NCI-H345 (cell line): ENCODE data around the gene PHPT1.
"Not testable (repeated sequence)": the region's sequence is repeated elsewhere in the genome, so short reads cannot be mapped to it uniquely, and the experiment has no call there.

Experiments used
- DNase-seq: peaks from one replicate; lab custom pipeline; 2025; lab: John Stamatoyannopoulos, UW

Gene PHPT1

GRCh38 chr9:136823136-136824046 lies 25.8 kb upstream of the PHPT1 start:
- no peak for DNase-seq

- DNase-seq, result no peak
These were observed 24.5 kb upstream of the PHPT1 start for GRCh38 chr9:136824496-136825225.

- DNase-seq, result no peak
These were observed 23.7 kb upstream of the PHPT1 start for GRCh38 chr9:136825295-136826187.

GRCh38 chr9:136826188-136826541 lies 23.0 kb upstream of the PHPT1 start:
- DNase-seq, result no peak

GRCh38 chr9:136826703-136827582 lies 22.3 kb upstream of the PHPT1 start:
- no peak for DNase-seq

- no peak for DNase-seq
These were observed 21.3 kb upstream of the PHPT1 start for GRCh38 chr9:136827794-136828473.

- DNase-seq, result no peak
These were observed 20.6 kb upstream of the PHPT1 start for GRCh38 chr9:136828474-136829140.

GRCh38 chr9:136829412-136829811 lies 19.8 kb upstream of the PHPT1 start:
- DNase-seq, result no peak

GRCh38 chr9:136829981-136830885 lies 19.0 kb upstream of the PHPT1 start:
- no peak for DNase-seq

- DNase-seq, result no peak
These were observed 18.0 kb upstream of the PHPT1 start for GRCh38 chr9:136831002-136831719.

GRCh38 chr9:136831720-136832104 lies 17.5 kb upstream of the PHPT1 start:
- no peak for DNase-seq

- no peak for DNase-seq
These were observed 16.6 kb upstream of the PHPT1 start for GRCh38 chr9:136832581-136832980.

- not testable (repeated sequence) for DNase-seq
These were observed 15.7 kb upstream of the PHPT1 start for GRCh38 chr9:136833381-136834048.

- no peak for DNase-seq
These were observed 13.9 kb upstream of the PHPT1 start for GRCh38 chr9:136835162-136835931.

- DNase-seq, result no peak
These were observed 13.0 kb upstream of the PHPT1 start for GRCh38 chr9:136835932-136836904.
